ENCODE data around the gene ANGPT4. TPM values are rescaled to one million over a fixed set of nuclear protein-coding genes. Genes with fewer than 3 reads are reported as not detected.

ANGPT4 gene, protein sequence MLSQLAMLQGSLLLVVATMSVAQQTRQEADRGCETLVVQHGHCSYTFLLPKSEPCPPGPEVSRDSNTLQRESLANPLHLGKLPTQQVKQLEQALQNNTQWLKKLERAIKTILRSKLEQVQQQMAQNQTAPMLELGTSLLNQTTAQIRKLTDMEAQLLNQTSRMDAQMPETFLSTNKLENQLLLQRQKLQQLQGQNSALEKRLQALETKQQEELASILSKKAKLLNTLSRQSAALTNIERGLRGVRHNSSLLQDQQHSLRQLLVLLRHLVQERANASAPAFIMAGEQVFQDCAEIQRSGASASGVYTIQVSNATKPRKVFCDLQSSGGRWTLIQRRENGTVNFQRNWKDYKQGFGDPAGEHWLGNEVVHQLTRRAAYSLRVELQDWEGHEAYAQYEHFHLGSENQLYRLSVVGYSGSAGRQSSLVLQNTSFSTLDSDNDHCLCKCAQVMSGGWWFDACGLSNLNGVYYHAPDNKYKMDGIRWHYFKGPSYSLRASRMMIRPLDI
- not detected in 2 replicates for total RNA-seq

GRCh38 chr20:916125-916799, at the start of gene ANGPT4:
TSS of gene ANGPT4 (minus strand) at chr20:916334. CDS start at chr20:916214, 120 bp downstream.

GRCh38 chr20:833450-834150, 82.5 kb downstream of the ANGPT4 start, which contains the start of gene FAM110A:
TSS of gene FAM110A (plus strand) at chr20:833715. CDS start at chr20:844805, 11,090 bp downstream.

Other genes with a start within 250 kb of the ANGPT4 start
- not detected in 2 replicates for gene SCRT2, start 240.5 kb downstream of the ANGPT4 start, total RNA-seq
- gene SLC52A3, start 147.8 kb downstream of the ANGPT4 start, total RNA-seq = not detected in 2 replicates
- 2.1 and 2.5 TPM in 2 replicates for gene FAM110A, start 82.6 kb downstream of the ANGPT4 start, total RNA-seq
- 0.46 TPM in 1 of 2 replicates, not detected in the other for gene RSPO4, start 86.0 kb upstream of the ANGPT4 start, total RNA-seq
- 35.6 and 37.7 TPM in 2 replicates for gene PSMF1, start 202.3 kb upstream of the ANGPT4 start, total RNA-seq

All from smooth muscle cell of the pulmonary artery (primary cell).